HCEC 1CT (cell line): Measurements from ENCODE around the gene GBP4.

Experiments
- DNase-seq: peaks from one replicate; pipeline ENCODE4 v3.0.0-alpha.2; 2017

The GBP4 gene

DNA sequence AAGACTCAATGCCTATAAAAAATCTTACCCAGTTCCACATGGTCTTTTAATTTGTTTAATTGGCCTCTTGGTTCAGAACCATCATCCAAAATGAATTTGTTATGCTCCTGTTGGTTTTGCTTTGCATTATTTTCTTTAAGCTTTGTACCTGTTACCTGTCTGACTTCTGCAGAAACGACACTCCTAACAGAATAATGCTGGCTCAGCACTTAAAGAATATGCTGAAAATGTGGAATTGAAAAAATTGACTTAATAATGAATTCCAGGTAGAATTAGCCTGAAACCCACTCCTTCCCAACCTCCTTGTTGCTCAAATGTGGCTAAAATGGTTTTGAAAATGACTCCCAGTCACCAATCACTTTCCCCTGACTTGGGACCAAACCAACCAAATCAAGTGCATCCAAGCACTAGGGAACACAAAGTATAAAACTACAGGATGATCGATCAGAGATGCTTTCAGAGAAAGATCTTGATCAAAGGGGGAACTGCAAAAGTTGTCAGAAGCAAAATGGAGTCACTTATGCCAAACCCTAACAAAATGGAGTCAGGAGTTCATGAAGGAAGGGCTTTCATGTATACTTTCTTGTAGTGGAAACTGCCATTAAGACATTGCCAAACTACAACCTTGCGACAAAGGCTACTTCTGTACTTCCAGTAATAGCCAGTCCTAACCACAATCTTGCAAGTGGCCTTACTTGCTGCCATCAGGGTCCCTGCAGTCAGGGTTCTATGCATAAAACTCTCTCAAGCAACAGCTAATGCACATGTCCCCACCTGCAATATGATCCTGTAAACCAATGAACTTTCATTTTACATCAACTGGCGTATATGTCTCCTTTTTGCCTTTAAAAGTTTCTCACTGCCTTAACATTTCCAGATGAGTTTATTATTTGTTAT, 28.3 kb downstream of the GBP4 start:
- DNase-seq, result no peak

DNA sequence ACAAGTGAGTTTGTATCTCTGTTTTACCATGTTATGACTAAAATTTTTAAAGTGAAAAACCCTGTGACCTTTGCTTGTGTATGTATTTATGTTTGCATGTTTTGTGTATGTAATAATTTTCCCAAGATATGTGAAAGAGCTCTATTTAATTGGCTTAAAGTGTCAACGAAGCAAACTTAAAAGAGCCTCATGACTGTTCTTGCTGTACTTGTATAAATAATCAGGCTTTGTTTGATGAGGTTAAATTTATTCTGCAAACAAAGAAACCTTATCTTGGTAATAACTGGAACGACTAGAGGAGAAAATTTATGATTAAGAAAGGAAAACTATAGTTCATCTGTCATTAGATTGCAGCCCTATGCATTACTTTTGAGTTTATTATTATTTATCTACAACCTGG, 29.6 kb downstream of the GBP4 start:
- DNase-seq, result no peak

DNA sequence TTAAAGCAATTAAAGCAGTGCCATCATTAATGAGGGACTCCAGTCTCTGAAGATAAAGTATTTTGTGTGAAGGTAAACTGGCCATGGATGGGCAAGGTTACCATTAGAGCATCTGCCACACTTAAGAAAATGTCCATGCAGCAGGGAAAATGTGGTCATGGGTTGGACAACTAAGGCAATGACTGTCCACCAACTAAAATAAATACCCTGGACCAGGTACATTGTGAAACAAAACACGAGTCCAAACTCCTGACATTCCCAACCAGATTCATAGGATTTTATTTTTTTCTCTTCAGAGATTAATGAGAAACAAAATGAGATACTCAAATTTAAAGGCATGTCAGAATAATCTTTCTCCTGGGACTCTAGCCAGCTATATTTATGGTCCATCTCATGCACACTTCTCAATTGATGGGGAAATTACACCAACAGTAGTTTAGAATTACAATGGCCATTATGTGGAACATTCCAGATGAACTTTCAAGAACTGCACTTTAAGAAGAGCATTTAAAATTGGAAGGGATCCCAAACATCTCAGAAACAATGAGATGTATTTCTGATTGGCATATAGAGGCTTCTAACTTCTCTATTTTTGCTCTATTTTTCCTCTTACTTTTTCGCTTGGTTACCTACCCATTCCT, 31.0 kb downstream of the GBP4 start:
- no peak for DNase-seq

DNA sequence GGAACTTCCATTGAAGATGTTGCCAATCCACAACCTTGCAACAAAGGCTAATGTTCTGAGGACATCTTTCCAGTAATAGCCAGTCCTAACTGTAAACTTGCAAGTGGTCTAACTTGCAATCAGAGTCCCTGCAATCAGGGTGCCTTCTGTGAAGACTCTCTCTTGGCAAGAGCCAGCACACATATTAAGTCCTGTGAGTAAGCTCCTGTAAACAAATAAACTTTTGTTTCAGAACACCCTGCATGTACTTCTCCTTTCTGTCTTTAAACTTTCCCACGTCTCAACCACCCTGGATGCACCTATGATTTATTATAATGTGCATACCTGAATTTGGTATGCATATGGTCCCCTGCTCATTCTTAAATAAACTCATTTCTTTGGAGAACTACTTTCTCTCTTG, 32.0 kb downstream of the GBP4 start:
- DNase-seq, result no peak

DNA sequence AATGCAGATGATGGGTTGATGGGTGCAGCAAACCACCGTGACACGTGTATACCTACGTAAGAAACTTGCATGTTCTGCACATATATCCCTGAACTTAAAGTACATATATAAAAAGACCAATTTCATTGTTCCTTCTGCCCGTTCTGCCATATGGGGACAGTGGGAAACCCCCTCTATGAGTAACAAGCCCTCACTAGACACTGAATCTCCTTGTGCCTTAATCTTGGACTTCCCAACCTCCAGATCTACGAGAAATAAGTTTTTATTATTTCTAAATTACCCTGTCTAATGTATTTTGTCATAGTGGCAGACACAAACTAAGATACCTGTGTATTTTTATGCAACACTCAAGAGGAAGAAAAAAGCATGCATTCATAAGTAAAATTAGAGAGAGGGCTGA, 32.9 kb downstream of the GBP4 start:
- DNase-seq, result no peak

DNA sequence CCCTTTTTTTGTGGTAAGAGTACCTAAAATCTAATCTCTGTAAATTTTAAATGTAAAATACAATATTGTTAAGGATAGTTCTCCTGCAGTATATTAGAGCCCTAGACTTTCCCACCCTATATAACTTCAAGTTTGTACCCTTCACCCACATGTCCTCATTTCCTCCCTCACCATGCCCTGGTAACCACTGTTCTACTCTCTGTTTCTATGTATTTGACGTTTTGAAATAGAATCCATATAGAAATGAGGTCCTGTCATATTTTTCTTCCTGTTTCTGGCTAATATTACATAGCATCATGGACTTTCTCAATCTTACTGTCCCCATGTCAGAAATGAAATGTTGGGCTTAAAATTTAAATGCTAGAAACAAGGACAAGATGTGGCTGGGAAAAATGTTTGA, 47.7 kb downstream of the GBP4 start:
- no peak for DNase-seq

DNA sequence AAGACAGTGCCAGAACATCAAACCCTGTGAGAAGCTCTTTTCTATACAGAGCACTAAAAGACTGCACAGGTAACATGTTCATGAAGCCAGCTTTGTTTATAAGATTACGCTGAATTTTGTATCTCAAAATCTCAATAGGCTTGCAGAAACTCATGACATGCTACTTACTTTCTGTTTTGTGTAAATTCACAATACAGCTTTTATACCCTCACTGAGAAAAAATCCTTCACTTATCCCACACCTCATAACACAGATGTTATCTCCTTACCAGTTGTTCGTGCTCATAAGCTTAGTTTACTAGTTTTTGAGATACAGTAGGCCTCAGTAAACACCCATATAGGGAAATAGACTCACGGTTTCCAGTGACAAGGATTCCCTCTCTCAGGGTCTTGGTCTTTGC, 48.8 kb downstream of the GBP4 start:
- no peak for DNase-seq

DNA sequence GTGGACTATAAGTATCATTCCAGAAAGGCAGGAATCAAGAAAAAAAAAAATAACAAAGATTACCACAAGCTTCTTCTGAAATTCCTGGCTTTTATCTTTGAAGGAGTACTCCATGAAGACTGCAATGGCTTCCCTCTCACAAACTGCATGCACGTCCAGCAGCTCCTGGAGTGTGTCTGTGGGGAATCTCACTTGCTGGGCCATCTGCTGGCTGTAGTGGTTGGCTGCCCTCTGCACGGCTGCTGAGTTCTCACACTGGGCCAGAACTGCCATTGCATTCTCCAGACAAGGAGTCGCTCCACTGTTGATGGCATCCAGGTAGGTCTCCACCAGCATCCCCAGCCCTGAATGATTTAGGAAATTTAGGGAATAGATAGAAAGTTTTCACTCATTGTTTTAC, 49.5 kb downstream of the GBP4 start:
- DNase-seq, result peak; percentile 30

DNA sequence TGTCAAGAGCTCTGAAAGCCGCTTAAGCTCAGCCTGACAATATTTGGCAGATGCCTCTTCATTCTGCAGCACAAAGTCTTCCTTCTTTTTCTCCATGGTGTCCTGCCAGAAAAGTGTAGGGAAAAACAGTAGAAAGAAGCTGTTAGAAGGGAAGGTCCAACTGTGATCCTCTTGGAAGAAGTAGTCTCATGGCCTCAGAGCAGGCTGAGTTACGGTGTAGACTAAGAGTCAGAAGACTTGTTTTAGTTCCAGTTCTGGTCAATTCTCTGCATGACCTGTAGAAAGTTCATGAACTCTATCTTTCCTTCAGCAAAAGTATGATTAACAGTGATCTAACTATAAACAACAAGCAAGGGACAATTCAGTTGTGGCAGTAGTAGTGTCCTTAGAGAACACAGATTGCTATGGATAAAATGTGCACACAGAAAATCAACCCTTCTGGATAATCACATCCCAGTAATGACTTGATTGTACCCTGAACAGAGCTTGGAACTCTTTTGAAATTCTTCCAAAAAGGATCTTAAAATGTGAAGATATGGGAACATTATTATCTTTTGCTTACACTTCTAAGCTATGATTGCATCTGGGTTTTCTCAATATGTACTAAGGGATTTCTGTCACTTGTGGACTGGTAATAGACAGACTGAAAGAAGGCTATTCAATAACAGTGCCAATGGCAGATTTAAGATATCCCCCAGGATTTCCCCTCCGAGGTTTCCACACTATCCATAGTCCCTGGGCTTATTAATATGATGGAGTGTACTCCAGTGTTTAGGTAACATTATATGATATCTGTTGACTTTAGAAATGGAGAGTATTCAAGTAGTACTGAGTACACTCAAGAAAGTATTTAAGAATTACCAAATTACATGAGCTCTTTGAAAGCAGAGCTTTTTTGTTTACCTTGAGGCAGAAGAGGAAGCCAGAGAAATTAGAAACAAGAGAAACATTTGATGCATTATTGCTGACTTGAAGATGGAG, 50.8 kb downstream of the GBP4 start:
- no peak for DNase-seq

DNA sequence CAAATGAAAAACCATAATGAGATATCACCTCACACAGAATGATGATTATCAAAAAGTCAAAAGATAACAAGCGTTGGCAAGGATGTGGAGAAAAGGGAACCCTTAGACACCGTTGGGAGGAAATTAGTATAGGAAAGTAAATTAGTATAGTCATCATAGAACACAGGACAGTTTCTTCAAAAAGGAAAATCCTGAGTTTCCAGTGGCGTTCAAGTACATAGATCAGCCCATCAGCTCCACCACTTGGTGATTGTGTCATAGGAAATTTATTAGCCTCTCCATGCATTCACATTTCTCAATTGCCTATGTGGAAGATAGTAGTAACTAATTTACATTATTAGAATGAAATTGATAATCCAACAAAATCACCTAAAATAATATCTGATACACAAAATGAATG, 52.0 kb downstream of the GBP4 start:
- no peak for DNase-seq

DNA sequence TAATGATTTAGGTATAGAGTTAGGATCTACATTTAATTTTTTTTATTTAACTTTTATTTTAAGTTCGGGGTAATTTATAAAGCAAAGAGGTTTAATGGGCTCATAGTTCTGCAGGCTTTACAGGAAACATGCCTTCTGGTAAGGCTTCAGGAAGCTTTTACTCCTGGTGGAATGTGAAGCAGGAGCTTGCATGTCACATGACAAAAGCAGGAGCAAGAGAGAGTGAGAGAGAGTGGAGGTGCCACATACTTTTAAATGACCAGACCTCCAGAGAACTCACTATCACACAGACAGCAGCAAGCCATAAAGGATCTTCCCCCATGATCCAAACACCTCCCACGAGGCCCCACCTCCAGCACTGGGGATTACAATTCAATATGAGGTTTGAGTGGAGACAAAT, 55.3 kb downstream of the GBP4 start:
- DNase-seq, result no peak

DNA sequence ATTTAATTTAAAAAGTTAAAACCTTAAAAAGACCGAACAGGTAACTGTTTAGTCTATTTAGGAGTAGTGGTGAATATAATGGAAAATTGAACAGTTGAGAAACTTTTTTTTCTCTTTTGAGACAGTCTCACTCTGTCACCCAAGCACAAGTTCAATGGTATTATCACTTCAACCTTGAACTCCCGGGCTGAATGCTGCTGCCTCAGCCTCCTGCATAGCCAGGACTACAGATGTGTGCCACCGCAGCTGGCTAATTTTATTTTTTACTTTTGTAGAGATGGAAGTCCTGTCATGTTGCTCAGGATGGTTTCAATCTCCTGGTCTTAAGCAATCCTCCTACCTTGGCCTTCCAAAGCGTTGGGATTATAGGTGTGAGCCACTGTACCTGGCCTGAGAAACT, 56.6 kb downstream of the GBP4 start:
- no peak for DNase-seq

DNA sequence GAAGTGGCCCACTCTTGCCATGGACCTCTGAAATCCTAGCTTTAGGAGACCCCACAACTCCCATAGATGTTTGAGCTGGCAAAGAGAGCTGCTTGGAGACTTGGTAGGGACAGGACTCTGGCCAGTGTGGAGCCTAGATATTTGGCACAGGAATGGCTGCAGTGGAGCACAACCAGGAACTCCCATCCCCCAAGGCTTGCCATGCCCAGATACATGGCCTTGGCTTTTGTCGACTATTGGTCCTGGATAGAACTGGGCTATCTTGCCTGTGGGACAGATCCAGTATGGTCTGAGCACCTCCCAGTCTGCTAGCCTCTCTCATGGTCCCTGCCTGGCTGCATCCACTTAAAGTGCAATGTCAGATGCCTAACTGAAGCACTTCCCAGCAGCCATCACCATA, 65.0 kb downstream of the GBP4 start:
- DNase-seq, result no peak
